K562 (cell line): ENCODE data around the gene ILF3. TPM values are rescaled to one million over a fixed set of nuclear protein-coding genes. Genes with fewer than 3 reads are reported as not detected.

Experiments used
- ATAC-seq: fragments of 200-7000 bp; cut with Tn5 transposase; 3 replicates; pipeline ENCODE4 v1.9.1; 2020; ENCODE audit warnings: moderate library complexity
- BruUV-seq: library from RNA; stranded (reverse); fragments of 400-500 nt; replicated peaks from 2 replicates; lab custom pipeline; 2021; lab: Mats Ljungman, UMichigan
- CTCF ChIA-PET: fragments of 300-600 bp; formaldehyde crosslinking; extraction: SDS; loops from one replicate; lab custom pipeline; 2021; ENCODE audit warnings: low intra/inter-chr PET ratio; lab: Yijun Ruan, JAX
- POLR2A ChIA-PET: fragments of 300-600, 350-650 bp; sonication (Branson Sonifier 250); formaldehyde crosslinking; extraction: SDS; loops from one replicate; lab custom pipeline; 2021; ENCODE audit warnings: antibody characterized with exemption, inconsistent platforms; lab: Yijun Ruan, JAX
- DNase-seq, 4 experiments: peaks; one replicate each; pipeline versions ENCODE4 v3.0.0 to v3.0.0-alpha.2; 2011 to 2018; ENCODE audit warnings: low spot score in 3 of 4, mixed read lengths in 3 of 4; ENCODE audit errors: extremely low read depth in 1 of 4
- FAIRE-seq: peaks from 2 replicates; lab custom pipeline; 2011; peaks lifted over from hg19 to GRCh38; lab: Jason Lieb, UNC
- H2AFZ ChIP-seq: 2 replicates; pipeline ENCODE4 v1.6.0; 2011; ENCODE audit warnings: low read depth, low read length, control low read depth, inconsistent platforms
- H3K27ac ChIP-seq: fragments of 200-600 bp; 3 replicates; pipeline ENCODE4 v1.8.0; 2011; ENCODE audit warnings: low read depth, mild to moderate bottlenecking, control low read depth, inconsistent platforms, low read length, moderate library complexity, mixed read lengths; ENCODE audit errors: extremely low read depth
- H3K27me3 ChIP-seq, 2 experiments: fragments of 300-600 bp in 1 of 2; 2 replicates in 1 of 2; 3 replicates in 1 of 2; pipeline versions ENCODE4 v1.6.0 to v1.8.0; 2011; ENCODE audit warnings: inconsistent platforms in 2 of 2, low read length in 2 of 2, mild to moderate bottlenecking in 1 of 2, mixed read lengths in 1 of 2, moderate library complexity in 1 of 2; ENCODE audit not compliant: control insufficient read depth in 2 of 2, insufficient read depth in 2 of 2
- H3K36me3 ChIP-seq: fragments of 300-600 bp; 3 replicates; pipeline ENCODE4 v1.8.0; 2011; ENCODE audit warnings: mild to moderate bottlenecking, low read length, inconsistent platforms; ENCODE audit not compliant: control insufficient read depth, insufficient read depth
- H3K4me1 ChIP-seq, 2 experiments: fragments of 200-600 bp in 1 of 2; replicated peaks in 1 of 2; 2 replicates in 1 of 2; 3 replicates in 1 of 2; pipeline versions ENCODE4 v1.5.1 to v1.8.0; 2011; ENCODE audit warnings: inconsistent platforms in 2 of 2, low read length in 2 of 2, mild to moderate bottlenecking in 1 of 2, mixed read lengths in 1 of 2, moderate library complexity in 1 of 2; ENCODE audit not compliant: control insufficient read depth in 2 of 2, insufficient read depth in 2 of 2
- H3K4me2 ChIP-seq: 2 replicates; pipeline ENCODE4 v1.6.1; 2011; ENCODE audit warnings: low read length, control low read depth, inconsistent platforms, mixed read lengths; ENCODE audit not compliant: insufficient read depth
- H3K4me3 ChIP-seq: fragments of 200-600 bp; sonication (generic), shearing (Covaris generic); 2 replicates; pipeline ENCODE4 v1.5.1; 2016; ENCODE audit warnings: control low read depth, inconsistent platforms
- H3K79me2 ChIP-seq: fragments of 200-600 bp; 3 replicates; pipeline ENCODE4 v1.8.0; 2011; ENCODE audit warnings: low read length, inconsistent platforms; ENCODE audit not compliant: control insufficient read depth, insufficient read depth
- H3K9ac ChIP-seq, 2 experiments: 2 replicates each; pipeline versions ENCODE4 v1.6.0 to v1.6.1; 2011; ENCODE audit warnings: low read depth in 2 of 2, low read length in 2 of 2, control low read depth in 1 of 2, inconsistent platforms in 1 of 2, mild to moderate bottlenecking in 1 of 2, mixed read lengths in 1 of 2; ENCODE audit not compliant: insufficient read depth in 1 of 2
- H3K9me1 ChIP-seq: one replicate; pipeline ENCODE4 v1.6.0; 2011; ENCODE audit warnings: inconsistent platforms, mild to moderate bottlenecking, low read length, moderate library complexity; ENCODE audit not compliant: control insufficient read depth, insufficient read depth
- H3K9me3 ChIP-seq: replicated peaks from 2 replicates; pipeline ENCODE4 v1.5.1; 2011; ENCODE audit warnings: low read depth, low read length, inconsistent platforms; ENCODE audit not compliant: control insufficient read depth, insufficient read depth
- H4K20me1 ChIP-seq: replicated peaks from 2 replicates; pipeline ENCODE4 v1.6.1; 2011; ENCODE audit warnings: low read length, inconsistent platforms, mixed read lengths; ENCODE audit not compliant: control insufficient read depth, insufficient read depth
- ARHGAP35 ChIP-seq: fragments of 450-650 bp; IDR thresholded peaks from 2 replicates; pipeline ENCODE4 v1.6.1; 2018; ENCODE audit not compliant: partially characterized antibody
- MAFG ChIP-seq: fragments of 450-650 bp; conservative IDR thresholded peaks from 2 replicates; pipeline ENCODE4 v1.6.1; 2016; ENCODE audit warnings: missing genetic modification characterization, missing compliant biosample characterization
- NFATC3 ChIP-seq: fragments of 450-650 bp; IDR thresholded peaks from 2 replicates; pipeline ENCODE4 v1.6.1; 2017; ENCODE audit warnings: mild to moderate bottlenecking
- RBM39 ChIP-seq: fragments of 200-400 bp; formaldehyde crosslinking; optimal IDR thresholded peaks from 2 replicates; pipeline ENCODE3; 2018; ENCODE audit warnings: low read depth, low read length
- SRF ChIP-seq, 2 experiments: fragments of 250-450, 450-650 bp in 1 of 2; sonication (Bioruptor Pico) in 1 of 2; sonication (generic) in 1 of 2; formaldehyde crosslinking; IDR thresholded peaks; 2 replicates each; pipeline versions ENCODE4 v1.5.0 to v1.5.1; 2020 to 2022; ENCODE audit warnings: mild to moderate bottlenecking in 1 of 2, missing genetic modification reagents in 1 of 2
- XRCC4 ChIP-seq: IDR thresholded peaks from one replicate; pipeline ENCODE4 v1.6.1; 2011; ENCODE audit not compliant: insufficient read depth, insufficient read length; ENCODE audit errors: extremely low read depth
- ZNF561 ChIP-seq: fragments of 450-650 bp; formaldehyde crosslinking; conservative IDR thresholded peaks from 2 replicates; pipeline ENCODE4 v1.4.0; 2020; ENCODE audit warnings: mild to moderate bottlenecking, moderate library complexity
- WGBS: fragments of 100-300 bp; shearing (Covaris generic); methylation state at CpG from one replicate; pipeline ENCODE4 v1.1.6; 2016; ENCODE audit warnings: low coverage, mixed read lengths; ENCODE audit not compliant: insufficient coverage; ENCODE audit errors: missing lambda C conversion rate; 5-methylcytosine and 5-hydroxymethylcytosine counted together
- in situ Hi-C: fragments of 300-500 bp; cut with MboI; formaldehyde crosslinking; loops from 4 replicates; pipeline ENCODE4 v1.15.0; 2018; ENCODE audit warnings: inconsistent platforms, mixed read lengths
- intact Hi-C: fragments of 100-400 bp; cut with micrococcal nuclease; formaldehyde crosslinking; loops from 2 replicates; pipeline ENCODE4 v1.14.2; 2022
- polyA plus RNA-seq, 8 experiments: library from polyadenylated mRNA; depleted of rRNA in 4 of 8; stranded (reverse) in 5 of 8; unstranded in 3 of 8; fragments of >200 nt; fragmentation: Nextera tagmentation in 2 of 8; fragmentation: Illumina TruSeq in 1 of 8; extraction: Ambion mirVana in 2 of 8; extraction: Trizol in 1 of 8; gene quantifications; 2 replicates each; pipeline versions ENCODE4 v1.2.1 to v1.2.3, GENCODE V29; 2011 to 2014; ENCODE audit warnings: inconsistent platforms in 1 of 8, missing spikeins in 1 of 8
- total RNA-seq, 7 experiments: library from RNA; depleted of rRNA in 6 of 7; stranded (reverse); fragments of >200 nt in 6 of 7; fragmentation: Illumina TruSeq in 2 of 7; extraction: Trizol in 2 of 7; gene quantifications; 2 replicates each; pipeline versions ENCODE4 v1.2.1 to v1.2.3, GENCODE V29; 2011 to 2021; ENCODE audit warnings: low replicate concordance in 1 of 7
- TF ChIP-seq, protein P1 (sequence below): sonication (generic); formaldehyde crosslinking; IDR thresholded peaks from 2 replicates; pipeline ENCODE4 v1.9.0; 2022; ENCODE audit warnings: mild to moderate bottlenecking, missing genetic modification reagents
- TF ChIP-seq, protein P2 (sequence below): sonication (generic); formaldehyde crosslinking; IDR thresholded peaks from 2 replicates; pipeline ENCODE4 v1.8.0; 2022; ENCODE audit warnings: mild to moderate bottlenecking, missing genetic modification reagents
- TF ChIP-seq, protein P3 (sequence below): sonication (generic); formaldehyde crosslinking; IDR thresholded peaks from 2 replicates; pipeline ENCODE4 v1.5.0; 2020; ENCODE audit warnings: missing genetic modification reagents
- TF ChIP-seq, protein P4 (sequence below), 2 experiments: fragments of 450-650 bp in 1 of 2; IDR thresholded peaks; 2 replicates each; pipeline ENCODE4 v1.6.1; 2011 to 2017; ENCODE audit warnings: low read depth in 2 of 2, antibody characterized with exemption in 1 of 2, borderline replicate concordance in 1 of 2, low read length in 1 of 2, mild to moderate bottlenecking in 1 of 2, mixed read lengths in 1 of 2; ENCODE audit not compliant: control insufficient read depth in 1 of 2

ILF3 gene
- total and polyA plus RNA-seq, 9 of the 15 experiments (the other 6 are each of a cell fraction or from before 2014, with no cell fraction given), result 26.0 to 453 (median 175) TPM

DNA sequence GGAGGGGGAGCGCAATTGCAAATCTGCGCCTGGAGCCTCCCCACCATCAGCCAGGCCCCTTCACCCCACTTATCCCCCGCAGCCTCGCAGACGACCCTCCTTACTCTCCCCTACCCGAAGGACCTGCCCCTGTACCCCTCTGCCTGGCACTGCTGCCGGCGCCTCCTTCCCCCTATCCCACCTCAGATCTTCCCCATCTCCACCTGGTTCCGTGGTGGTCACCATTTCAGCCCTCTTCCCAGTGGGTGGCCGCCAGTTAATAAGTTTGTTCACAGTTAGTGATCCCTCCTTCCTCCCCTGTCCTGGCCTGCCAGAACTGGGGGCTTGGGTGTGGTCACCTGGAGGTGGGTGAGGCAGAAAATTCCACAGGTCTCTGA is 28.4 kb upstream of the ILF3 start:
- WGBS, result 66% methylated on average over 8 of the region's 10 CpGs
- H3K9me3 ChIP-seq, result no peaks in the 10 kb centered on the region
- BruUV-seq, result no TSS peak
- peaks cover 8% of the 10 kb centered on the region; the same call in 2 of the 3 replicates for H3K36me3 ChIP-seq
- no peaks in the 10 kb centered on the region for H3K27me3 ChIP-seq
- TF ChIP-seq, protein P1, sequence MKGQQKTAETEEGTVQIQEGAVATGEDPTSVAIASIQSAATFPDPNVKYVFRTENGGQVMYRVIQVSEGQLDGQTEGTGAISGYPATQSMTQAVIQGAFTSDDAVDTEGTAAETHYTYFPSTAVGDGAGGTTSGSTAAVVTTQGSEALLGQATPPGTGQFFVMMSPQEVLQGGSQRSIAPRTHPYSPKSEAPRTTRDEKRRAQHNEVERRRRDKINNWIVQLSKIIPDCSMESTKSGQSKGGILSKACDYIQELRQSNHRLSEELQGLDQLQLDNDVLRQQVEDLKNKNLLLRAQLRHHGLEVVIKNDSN (CRISPR knock-in tag), result no peak
- no peak for TF ChIP-seq ARHGAP35
- TF ChIP-seq RBM39, result no peak
- no peak for TF ChIP-seq NFATC3
- TF ChIP-seq, protein P2, sequence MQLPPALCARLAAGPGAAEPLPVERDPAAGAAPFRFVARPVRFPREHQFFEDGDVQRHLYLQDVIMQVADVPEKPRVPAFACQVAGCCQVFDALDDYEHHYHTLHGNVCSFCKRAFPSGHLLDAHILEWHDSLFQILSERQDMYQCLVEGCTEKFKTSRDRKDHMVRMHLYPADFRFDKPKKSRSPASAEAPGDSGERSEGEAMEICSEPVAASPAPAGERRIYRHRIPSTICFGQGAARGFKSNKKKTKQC (CRISPR knock-in tag), result no peak
- no peak for TF ChIP-seq SRF (CRISPR knock-in tag; IDR thresholded peaks at IDR 0.05)
- TF ChIP-seq XRCC4, result no peak
- TF ChIP-seq, protein P3, sequence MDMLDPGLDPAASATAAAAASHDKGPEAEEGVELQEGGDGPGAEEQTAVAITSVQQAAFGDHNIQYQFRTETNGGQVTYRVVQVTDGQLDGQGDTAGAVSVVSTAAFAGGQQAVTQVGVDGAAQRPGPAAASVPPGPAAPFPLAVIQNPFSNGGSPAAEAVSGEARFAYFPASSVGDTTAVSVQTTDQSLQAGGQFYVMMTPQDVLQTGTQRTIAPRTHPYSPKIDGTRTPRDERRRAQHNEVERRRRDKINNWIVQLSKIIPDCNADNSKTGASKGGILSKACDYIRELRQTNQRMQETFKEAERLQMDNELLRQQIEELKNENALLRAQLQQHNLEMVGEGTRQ (CRISPR knock-in tag), result no peak
- TF ChIP-seq, protein P4, sequence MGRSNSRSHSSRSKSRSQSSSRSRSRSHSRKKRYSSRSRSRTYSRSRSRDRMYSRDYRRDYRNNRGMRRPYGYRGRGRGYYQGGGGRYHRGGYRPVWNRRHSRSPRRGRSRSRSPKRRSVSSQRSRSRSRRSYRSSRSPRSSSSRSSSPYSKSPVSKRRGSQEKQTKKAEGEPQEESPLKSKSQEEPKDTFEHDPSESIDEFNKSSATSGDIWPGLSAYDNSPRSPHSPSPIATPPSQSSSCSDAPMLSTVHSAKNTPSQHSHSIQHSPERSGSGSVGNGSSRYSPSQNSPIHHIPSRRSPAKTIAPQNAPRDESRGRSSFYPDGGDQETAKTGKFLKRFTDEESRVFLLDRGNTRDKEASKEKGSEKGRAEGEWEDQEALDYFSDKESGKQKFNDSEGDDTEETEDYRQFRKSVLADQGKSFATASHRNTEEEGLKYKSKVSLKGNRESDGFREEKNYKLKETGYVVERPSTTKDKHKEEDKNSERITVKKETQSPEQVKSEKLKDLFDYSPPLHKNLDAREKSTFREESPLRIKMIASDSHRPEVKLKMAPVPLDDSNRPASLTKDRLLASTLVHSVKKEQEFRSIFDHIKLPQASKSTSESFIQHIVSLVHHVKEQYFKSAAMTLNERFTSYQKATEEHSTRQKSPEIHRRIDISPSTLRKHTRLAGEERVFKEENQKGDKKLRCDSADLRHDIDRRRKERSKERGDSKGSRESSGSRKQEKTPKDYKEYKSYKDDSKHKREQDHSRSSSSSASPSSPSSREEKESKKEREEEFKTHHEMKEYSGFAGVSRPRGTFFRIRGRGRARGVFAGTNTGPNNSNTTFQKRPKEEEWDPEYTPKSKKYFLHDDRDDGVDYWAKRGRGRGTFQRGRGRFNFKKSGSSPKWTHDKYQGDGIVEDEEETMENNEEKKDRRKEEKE (IDR thresholded peaks at IDR 0.05; ENCODE audit: borderline replicate concordance in 1 of 2, control insufficient read depth in 1 of 2, low read depth in 2 of 2, low read length in 1 of 2), result no peak
- no peak for TF ChIP-seq ZNF561 (CRISPR knock-in tag)
- no peak for TF ChIP-seq MAFG (tag)
- ChIA-PET POLR2A (no interaction called here), CTCF (no interaction called here)
- H2AFZ ChIP-seq, result no peak overlapping the region
- FAIRE-seq, result no peak
- H3K4me2 ChIP-seq, result no peak overlapping the region
- no peaks in the 10 kb centered on the region for H3K79me2 ChIP-seq
- intact Hi-C loops, result no loop called here
- H3K4me3 ChIP-seq, result no peak overlapping the region
- H3K27ac ChIP-seq, result no peak overlapping the region
- in situ Hi-C loops, result no loop called here
- H3K4me1 ChIP-seq, result peaks cover 2 to 14% of the 10 kb centered on the region in 2 experiments; a peak in 4 of 5 replicates
- no peak for DNase-seq
- H3K9ac ChIP-seq, result no peak overlapping the region
- no peaks in the 10 kb centered on the region for H4K20me1 ChIP-seq
- peaks cover 3% of the 10 kb centered on the region for H3K9me1 ChIP-seq
- no peak for ATAC-seq
